NCI-H82 treated with DMSO at 0.1 percent for 48 hours (cell line): ENCODE measurements around the gene NTM.
"Not testable (repeated sequence)": the region's sequence is repeated elsewhere in the genome, so short reads cannot be mapped to it uniquely, and the experiment has no call there.

Experiments
- DNase-seq: peaks from one replicate; lab custom pipeline; 2025; ENCODE audit not compliant: unreplicated experiment; lab: John Stamatoyannopoulos, UW

NTM gene

DNA sequence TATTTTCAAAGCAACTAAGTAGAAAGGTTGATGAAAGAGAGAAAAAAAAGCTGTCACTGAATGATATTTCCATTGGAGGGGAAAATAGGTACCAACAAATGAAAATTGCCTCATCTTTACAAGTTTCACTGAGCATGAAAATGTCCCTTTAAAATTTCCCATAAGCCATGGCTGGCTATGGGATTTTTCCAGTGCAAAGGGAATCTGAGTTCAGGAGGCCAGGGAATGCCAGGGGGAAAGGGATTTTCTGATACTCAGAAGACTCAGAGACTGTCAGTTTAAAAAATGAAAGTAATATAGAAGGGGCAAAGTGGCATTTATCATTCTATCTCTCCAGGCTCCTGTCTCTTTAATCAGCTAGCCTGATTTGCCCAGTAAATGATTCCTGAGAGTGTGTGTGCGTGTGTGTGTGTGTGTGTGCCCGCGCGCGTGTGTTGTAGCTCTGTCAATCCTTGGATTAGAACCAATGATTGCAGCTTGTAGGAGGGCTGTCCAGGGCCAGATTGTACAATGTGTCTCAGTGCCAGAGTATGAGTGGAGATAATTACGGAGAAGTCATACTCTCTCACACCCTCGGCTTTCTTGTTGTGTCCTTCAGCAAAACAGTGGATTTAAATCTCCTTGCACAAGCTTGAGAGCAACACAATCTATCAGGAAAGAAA is at the start of gene NTM:
Gene NTM, plus strand, starts transcription at position 526 of the 662 bp plus-strand sequence.
- DNase-seq, result peak; percentile 76

DNA sequence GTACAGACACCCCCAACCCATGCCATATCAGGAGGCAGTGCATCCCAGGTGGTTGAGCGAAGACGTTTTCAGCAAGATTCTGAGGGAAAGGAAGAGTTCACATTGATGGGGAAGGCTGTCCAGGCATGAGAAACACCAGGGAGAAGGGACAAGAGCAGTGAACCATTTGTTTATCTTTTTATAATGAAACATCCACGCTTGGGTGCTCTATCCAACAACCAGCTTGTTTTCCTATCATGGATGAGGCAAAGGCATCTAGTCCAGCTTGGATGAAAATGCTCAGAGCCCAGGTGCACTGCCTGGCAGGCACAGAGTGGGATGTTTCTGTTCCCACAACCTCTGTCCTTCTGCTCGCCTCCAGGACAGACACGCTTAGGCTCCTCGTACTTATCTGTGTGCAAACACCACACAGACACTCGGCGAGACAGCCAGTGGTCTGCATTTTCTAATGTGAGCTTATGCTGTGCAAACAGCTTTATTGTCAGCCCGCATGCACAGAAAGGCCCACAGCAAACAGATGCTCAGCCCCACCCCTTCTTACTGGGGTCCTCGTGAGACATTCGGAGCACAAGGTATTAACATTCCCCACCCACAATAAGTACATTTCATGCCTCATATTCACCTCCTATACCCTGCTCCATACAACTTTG is 45.4 kb upstream of the NTM start:
- DNase-seq, result no peak

DNA sequence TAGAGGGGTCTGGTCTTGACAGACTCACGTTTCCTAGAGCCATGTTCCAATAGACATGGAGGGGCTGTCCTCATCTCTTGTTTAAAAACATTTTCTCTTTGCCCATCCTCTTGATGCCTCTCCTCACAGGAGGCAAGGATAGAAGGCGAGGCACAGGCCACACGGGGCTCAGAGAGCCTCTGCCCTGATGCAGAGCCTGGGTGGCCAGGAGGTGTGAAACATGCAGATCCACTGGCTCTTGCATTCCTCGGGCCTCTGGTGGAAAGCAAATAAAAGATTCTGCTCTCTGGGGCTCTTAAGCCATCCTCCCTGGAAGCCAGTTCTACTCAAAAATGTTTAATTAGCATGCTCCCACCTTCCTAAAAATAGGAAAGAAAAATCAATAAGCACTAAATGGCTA is 43.6 kb upstream of the NTM start:
- no peak for DNase-seq

DNA sequence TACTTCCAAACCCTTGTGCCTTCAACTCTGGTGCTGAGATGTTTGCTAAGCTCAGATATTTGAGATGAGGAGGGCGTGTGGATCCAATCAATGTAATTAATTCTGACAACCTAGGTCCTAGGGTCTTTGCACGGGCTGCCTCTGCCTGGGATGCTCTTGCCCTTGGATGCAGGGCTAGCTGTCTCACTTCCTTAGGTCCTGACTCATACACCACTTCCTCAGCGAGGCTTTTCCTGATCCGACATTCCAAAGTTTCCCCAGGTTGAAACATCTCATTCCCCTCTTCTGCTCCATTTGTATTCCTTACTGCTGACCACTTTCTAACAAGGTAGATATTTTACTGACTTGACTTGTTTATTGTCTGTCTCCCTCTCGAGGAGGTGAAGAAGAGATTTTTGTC is 43.0 kb upstream of the NTM start:
- DNase-seq, result no peak

DNA sequence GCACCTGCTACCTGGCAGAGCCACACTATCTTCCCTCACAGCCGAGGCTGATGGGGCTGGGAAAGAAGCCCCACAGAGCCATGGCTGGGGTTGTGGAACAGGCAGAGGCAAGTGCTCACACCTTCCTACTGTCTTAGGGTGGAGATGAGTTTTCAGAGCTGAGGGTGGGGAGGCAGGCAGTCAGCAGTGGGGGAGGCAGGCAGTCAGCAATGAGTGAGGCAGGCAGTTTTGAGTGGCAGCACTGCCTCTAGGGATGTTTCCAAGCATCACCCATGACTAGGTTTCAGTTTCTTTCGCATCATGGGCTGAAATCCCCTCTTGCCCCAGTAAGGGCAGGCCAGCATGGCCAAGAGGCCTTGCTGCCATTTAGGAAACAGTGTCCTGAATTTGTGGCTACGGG is 41.6 kb upstream of the NTM start:
- DNase-seq, result no peak

DNA sequence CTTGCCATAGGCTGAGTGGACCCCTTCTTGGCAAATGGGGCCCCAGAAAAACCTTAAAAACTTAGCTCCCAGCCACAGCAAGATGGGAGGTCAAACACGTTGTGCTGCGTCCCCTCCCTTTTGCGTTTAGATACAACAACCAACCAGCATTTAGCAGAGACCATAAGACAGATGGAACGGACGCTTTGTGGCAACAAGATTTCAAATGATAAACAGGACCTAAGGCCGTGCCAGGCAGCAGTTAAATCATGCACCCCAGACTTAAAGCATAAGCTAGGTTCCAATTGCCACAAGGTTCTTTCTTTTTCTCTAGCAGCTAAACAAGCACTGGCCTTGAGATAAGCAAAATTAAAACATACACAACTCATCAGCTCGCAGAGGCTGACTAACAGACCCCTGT is 39.4 kb upstream of the NTM start:
- peak; percentile 13 for DNase-seq

DNA sequence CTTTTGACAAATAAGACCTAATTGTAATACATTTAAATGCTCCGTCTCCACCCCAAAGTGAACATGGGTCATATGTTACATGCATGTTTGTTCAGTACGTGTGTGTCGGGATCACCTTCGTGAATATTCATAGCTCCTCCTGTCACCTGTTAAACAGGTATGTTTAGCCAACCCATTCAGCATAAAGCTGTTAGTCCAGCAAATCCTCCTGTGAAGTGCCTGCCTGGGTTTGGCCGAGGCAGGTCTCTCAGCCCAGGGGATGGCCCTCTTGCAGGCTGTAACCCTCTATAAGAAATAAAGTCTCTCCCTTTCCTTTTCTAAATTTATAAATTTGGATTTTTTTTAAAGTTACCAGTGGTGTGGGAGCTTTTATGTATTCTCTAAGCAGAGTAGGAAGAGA is 38.9 kb upstream of the NTM start:
- peak; percentile 30 for DNase-seq

DNA sequence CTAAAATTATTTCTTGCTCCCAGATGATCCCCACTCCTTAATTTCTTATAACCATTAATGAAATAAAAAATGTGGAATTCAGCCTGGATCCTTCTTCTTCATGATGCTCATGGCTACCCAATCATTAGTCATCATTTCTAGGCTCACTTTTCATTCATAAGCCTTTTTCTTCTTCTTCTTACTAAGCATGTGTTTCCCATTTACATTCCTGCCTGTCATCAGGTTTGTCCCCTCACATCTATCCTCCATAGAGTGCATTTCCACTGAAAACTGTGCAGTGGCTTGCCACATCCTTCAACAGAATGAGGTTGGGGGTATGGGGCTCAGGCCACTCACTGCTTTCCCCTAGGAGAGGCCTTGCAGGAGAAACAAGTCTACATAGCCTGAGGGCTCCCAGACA is 35.8 kb upstream of the NTM start:
- no peak for DNase-seq

DNA sequence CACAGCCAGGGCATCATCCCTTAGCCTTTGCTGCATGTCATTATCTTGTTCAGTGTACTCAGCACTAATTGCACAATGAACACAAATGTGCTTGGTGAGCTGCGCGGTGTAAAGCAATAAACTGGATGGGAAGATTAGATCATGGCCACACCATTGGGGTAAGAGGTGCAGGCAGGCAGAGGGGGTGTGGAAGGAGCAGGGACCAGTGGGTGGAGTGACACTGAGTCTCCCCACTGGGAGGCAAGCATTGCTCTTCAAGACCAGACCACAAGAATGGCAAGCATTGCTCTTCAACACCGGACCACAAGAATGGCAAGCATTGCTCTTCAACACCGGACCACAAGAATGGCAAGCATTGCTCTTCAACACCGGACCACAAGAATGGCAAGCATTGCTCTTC is 28.5 kb upstream of the NTM start:
- DNase-seq, result not testable (repeated sequence)

DNA sequence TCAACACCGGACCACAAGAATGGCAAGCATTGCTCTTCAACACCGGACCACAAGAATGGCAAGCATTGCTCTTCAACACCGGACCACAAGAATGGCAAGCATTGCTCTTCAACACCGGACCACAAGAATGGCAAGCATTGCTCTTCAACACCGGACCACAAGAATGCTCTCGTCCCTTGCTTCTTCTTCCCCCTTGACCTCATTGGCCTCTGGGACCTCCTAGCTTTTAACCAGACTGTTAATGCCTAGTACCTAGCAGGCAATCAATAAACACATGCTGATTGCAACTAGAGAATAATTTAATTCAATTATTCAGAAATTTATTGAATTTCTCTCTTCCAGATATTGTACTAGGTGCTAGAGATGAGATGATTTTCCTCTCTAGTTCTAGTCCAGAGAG is 28.0 kb upstream of the NTM start:
- DNase-seq, result not testable (repeated sequence)

DNA sequence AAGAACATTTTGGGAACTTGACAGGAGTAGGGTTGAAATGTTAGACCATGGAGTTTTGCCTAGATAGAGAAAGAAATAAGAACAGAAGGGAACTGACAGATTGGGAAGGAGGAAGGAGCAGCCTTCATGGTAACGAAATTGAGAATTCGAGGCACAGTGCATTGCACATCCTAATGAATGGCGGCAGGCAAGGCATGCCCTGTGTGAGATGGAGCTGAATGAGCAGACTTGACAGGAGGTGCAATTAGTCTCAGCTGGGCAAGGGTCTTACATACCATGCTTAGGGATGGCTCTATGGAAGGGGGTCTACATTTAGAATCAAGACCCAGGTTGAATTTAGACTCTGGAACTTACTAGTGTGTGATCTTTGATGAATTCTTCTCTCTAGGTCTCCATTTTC is 25.0 kb upstream of the NTM start:
- no peak for DNase-seq

DNA sequence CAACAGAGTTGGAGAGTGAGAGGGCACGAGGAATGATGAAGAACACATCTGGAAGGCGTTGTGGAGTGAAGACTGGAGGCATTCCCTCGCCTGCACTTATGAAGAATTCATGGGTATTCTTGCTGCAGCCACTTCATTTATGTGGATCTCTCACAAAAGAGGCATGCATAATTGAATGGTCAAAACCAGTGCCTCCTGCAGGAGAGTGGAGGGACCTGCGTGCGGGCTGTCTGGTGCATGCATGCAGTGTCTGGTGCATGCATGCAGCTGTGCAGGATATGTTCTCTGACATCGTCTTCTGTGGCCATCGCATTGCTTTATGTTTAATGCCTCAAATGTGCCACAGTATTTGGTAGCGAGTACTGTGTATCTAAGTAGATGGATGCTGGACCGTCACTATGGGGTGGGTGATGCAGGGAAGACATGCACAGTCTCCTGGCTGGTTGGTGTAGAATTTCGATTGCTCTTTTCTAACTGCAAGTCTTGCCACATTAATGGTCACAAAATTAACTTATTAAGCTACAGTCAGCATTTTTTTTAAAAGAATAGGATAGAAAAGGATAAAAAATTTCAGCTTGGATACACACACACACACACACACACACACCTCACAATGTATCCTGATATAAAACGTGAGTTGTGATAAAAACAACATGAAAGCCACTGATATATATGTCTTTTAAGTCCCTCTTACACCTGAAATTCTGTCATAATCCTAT is 20.9 kb upstream of the NTM start:
- no peak for DNase-seq

DNA sequence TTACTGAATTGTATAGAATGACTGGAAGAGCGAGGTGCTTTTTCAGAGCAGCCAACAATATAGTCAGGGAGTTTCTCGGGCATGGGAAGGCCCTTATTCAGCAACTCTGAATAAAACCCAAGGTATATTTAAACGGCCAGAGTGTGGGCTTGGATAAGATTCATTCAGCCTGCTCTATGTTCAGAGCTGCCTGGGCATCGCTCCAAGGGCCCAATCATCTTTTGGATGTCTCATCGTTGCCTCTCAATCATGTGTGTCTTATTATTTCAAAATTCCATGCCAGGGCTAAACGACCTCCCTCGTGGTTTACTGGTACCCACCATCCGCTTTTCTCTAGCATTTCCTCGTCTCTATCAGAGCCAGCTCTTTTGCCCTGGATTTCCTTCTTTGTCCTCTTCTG is 19.5 kb upstream of the NTM start:
- no peak for DNase-seq

DNA sequence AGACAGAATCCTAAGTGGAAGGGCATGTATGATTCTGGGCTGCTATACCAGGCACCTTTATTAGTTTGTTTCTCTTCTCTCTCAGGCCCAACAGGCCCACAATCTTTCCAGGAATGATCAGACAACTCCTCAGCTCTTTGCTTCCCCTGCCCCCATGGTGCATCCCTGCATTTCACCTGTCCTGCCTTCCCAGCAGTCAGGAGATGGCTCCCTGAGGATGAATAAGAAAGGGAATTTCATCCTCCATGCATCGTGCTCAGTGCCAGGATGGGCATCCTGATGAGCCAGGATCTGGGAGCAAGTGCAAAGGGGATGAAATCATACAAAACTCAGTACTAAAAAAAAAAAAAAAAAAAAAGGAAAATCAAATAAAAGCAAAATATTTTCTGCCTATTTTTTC is 18.6 kb upstream of the NTM start:
- DNase-seq, result no peak

DNA sequence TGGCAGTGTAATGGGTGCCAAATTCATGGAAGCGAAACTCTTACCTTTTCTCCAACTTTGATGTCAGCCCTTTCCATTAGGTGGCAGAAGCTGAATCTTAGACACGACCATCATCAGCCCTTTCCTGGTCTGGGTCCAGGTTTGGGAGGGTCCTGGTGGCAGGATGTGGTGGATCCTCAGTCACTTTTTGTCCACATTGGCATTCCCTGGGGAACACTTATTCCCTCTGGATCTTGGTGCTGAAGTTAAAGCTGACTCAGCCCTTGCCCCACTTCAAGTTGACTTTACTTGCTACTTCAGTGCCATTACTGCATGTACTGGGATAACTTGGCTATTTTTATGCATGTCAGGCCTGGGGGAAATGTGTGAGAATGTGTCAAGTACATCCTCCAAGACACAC is 16.6 kb upstream of the NTM start:
- no peak for DNase-seq

DNA sequence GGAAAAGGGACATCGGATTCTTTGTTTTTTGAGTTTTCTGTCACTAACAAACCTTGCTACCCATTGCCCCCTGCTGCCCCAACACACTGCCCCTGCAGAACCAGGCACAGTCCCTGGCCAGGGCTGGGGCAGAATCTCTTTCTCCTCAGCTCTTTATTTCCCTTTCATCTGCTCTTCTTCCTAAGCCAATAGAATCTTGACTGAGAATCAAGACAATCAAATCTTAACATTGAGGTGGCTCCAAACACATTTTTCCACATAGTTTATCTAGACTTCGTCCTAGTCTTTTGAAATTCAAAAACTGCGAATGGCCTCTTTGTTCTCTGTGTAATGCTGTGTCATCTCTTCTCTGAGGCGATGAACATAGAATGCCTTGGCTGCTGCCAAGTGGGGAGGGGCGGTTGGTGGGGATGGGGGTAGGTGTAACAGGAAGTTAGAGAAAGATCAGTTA is 16.1 kb upstream of the NTM start:
- DNase-seq, result no peak

DNA sequence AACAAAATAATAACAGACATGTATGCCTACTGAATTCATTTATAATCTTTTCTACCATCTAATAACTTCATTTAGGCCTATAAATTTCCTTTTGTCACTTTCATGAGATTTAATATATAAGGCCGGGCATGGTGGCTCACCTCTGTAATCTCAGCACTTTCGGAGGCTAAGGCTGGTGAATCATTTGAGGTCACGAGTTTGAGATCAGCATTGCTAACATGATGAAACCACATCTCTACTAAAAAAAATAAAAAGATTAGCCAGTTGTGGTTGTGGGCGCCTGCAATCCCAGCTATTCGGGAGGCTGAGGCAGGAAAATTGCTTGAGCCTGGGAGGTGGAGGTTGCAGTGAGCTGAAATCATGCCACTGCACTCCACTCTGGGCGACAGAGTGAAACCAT is 14.2 kb upstream of the NTM start:
- no peak for DNase-seq

DNA sequence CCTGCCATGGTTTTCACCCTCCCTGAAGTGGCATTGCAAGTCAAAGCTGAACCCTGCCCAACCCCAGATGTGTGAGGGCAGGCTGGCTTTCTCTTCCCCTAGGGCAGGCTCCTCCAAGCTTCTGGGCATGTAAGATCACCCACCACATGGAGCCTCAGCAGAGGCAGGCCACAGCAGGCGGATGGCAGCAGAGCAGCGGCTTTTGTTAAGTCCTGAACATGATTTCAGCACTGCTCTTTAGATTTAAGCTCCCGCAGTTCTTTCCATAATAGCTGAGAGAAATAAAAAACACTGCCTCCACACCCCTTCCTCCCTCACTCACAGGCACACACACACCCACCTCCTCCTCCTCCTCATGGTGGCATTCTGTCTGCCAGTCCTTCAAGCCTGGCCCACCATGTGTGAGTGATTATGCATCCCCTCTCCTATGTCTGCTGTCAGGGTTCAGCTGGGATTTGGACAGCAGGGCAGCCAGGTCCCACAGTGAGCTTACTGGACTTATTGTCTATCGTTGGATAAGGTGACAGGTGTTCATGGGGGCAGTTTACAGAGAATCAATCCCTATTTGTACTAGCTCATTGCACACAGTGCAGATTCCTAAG is 5.0 kb upstream of the NTM start:
- peak; percentile 74 for DNase-seq

DNA sequence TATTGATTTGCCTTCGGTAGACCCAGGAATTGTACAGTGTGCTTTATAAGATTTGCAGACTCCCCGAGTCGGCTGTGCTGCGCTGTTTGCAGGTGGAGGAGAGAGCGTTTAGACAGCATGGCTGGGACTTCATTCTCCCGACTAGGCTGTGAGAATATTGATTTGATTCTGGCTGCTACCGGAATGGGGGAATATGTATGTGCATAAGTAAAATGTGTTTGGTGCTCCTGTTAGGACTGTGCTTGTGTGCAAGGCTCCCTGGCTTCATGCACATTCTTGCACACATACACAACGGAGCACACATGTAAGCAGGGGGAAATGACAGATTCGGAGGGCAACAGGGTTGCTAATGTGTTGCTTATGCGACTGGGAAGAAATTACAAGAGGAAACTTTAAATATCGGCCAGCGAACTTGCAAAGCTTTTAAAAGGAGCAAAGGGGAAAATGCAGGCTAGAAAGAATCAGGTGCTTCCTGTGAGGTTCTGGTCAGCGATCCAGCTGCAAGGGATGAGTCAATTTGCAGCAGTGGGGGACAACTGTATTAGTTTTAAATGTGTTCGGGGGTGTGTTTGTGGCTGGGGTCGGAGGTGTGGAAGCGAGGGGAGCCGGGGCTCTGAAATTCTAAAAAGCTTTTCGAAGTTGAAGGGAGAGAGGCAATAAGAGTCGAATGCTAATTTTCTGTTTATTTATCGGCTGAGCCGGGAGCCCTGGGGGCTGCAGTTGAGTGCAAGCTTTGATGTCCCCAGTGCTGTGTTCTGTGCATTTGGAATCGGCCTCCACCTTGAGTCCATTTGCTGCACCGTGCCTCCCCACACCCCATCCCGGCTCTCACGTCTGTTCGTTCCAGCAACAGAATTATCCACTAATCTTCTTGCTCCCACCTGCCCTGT is 731 bp downstream of the NTM start:
- no peak for DNase-seq

DNA sequence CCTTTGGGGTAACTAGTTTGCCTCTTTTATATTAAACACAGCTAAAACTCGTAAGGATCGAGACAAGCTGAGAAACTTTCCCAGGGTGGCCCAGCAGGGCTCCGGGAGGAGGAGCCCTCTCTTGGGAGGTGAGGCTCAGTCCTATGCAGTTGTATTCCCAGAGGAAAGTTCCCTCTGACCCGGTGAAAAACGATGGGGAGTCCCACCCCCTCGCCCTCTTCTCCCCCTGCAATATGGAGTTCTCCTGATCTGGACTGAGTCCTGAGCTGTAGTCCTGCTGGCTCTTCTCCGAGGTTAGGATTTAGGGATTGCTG is 1.3 kb downstream of the NTM start:
- no peak for DNase-seq
